Parathyroid adenoma (tissue), 2 donors: ENCODE measurements around the gene TEAD4.

ENCODE experiments used
- H2AFZ ChIP-seq: fragments of 300-600 bp; sonication (generic); one replicate; pipeline ENCODE4 v1.7.0; 2017; ENCODE audit warnings: antibody characterized with exemption, mild to moderate bottlenecking
- H3K27ac ChIP-seq: fragments of 300-600 bp; sonication (generic); one replicate; pipeline ENCODE4 v1.7.0; 2017
- H3K27me3 ChIP-seq: fragments of 300-600 bp; sonication (generic); one replicate; pipeline ENCODE4 v1.7.0; 2017; ENCODE audit warnings: low read length; ENCODE audit not compliant: control insufficient read depth, insufficient read depth
- H3K36me3 ChIP-seq: fragments of 300-600 bp; sonication (generic); one replicate; pipeline ENCODE4 v1.7.0; 2017; ENCODE audit warnings: low read length; ENCODE audit not compliant: control insufficient read depth, insufficient read depth
- H3K4me1 ChIP-seq: fragments of 300-600 bp; sonication (generic); one replicate; pipeline ENCODE4 v1.7.0; 2017; ENCODE audit warnings: control low read depth
- H3K4me2 ChIP-seq: fragments of 300-600 bp; sonication (generic); one replicate; pipeline ENCODE4 v1.7.0; 2017; ENCODE audit warnings: low read length
- H3K4me3 ChIP-seq: fragments of 300-600 bp; sonication (generic); one replicate; pipeline ENCODE4 v1.7.0; 2017; ENCODE audit warnings: low read depth, low read length
- H3K79me2 ChIP-seq: fragments of 300-600 bp; sonication (generic); one replicate; pipeline ENCODE4 v1.7.0; 2017; ENCODE audit warnings: control low read depth
- H3K9ac ChIP-seq: fragments of 300-600 bp; sonication (generic); one replicate; pipeline ENCODE4 v1.7.0; 2017; ENCODE audit warnings: mild to moderate bottlenecking
- H3K9me3 ChIP-seq: fragments of 300-600 bp; sonication (generic); one replicate; pipeline ENCODE4 v1.7.0; 2017; ENCODE audit warnings: low read length; ENCODE audit not compliant: control insufficient read depth
- TF ChIP-seq, protein P1 (sequence below): fragments of 300-600 bp; sonication (generic); IDR thresholded peaks from one replicate; pipeline ENCODE4 v1.7.0; 2017; ENCODE audit warnings: antibody characterized with exemption, mild to moderate bottlenecking
- donor health status: primary hyperparathyroidism.

Gene TEAD4

DNA sequence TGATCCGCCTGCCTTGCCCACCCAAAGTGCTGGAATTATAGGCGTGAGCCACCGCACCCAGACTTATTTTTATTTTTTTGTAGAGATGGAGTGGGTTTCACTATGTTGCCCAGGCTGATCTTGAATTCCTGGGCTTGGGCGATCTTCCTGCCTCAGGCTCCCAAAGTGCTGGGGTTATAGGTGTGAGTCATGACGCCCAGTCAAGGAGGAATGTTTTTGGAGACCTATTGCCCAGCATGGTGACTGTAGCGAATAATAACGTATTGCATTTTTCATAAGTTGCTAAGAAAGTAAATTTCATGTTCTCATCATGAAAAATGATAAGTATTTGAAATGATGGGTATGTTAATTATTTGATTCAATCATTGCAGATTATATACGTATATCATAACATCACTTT is 46.5 kb downstream of the TEAD4 start:
- no peaks in the 10 kb centered on the region for H3K4me1 ChIP-seq
- H3K27ac ChIP-seq = no peak overlapping the region
- no peaks in the 10 kb centered on the region for H3K79me2 ChIP-seq
- no peaks in the 10 kb centered on the region for H3K9me3 ChIP-seq
- no peaks in the 10 kb centered on the region for H3K36me3 ChIP-seq
- no peak overlapping the region for H3K4me2 ChIP-seq
- no peak overlapping the region for H3K9ac ChIP-seq
- TF ChIP-seq, protein P1, sequence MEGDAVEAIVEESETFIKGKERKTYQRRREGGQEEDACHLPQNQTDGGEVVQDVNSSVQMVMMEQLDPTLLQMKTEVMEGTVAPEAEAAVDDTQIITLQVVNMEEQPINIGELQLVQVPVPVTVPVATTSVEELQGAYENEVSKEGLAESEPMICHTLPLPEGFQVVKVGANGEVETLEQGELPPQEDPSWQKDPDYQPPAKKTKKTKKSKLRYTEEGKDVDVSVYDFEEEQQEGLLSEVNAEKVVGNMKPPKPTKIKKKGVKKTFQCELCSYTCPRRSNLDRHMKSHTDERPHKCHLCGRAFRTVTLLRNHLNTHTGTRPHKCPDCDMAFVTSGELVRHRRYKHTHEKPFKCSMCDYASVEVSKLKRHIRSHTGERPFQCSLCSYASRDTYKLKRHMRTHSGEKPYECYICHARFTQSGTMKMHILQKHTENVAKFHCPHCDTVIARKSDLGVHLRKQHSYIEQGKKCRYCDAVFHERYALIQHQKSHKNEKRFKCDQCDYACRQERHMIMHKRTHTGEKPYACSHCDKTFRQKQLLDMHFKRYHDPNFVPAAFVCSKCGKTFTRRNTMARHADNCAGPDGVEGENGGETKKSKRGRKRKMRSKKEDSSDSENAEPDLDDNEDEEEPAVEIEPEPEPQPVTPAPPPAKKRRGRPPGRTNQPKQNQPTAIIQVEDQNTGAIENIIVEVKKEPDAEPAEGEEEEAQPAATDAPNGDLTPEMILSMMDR = no peak
- H3K4me3 ChIP-seq = no peak overlapping the region
- H3K27me3 ChIP-seq = no peaks in the 10 kb centered on the region
- H2AFZ ChIP-seq = no peak overlapping the region

DNA sequence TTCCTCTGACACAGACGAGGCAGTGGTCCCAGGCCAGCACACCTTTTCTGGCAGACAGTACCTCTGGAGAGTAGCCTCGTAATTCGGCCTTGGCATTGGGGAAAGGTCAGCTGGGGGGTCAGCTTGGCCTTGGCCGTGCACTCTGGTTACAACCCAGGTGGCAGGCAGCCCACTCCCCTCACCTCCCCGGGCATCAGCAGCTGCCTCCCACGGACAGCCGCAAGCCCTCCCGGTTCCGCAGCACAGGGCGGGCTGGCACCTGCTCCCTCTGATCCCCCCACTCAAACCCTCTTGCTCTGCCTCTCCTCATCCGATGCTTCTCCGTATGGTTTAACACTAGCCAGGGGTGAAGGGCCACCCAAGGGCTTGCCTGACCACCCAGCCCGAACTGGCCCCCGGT is 50.6 kb downstream of the TEAD4 start:
- no peak overlapping the region for H2AFZ ChIP-seq
- no peak overlapping the region for H3K4me3 ChIP-seq
- H3K9ac ChIP-seq = no peak overlapping the region
- H3K27me3 ChIP-seq = no peaks in the 10 kb centered on the region
- H3K4me2 ChIP-seq = no peak overlapping the region
- H3K27ac ChIP-seq = no peak overlapping the region
- TF ChIP-seq, protein P1 = no peak
- no peaks in the 10 kb centered on the region for H3K9me3 ChIP-seq
- no peaks in the 10 kb centered on the region for H3K36me3 ChIP-seq
- no peaks in the 10 kb centered on the region for H3K79me2 ChIP-seq
- H3K4me1 ChIP-seq = no peaks in the 10 kb centered on the region

DNA sequence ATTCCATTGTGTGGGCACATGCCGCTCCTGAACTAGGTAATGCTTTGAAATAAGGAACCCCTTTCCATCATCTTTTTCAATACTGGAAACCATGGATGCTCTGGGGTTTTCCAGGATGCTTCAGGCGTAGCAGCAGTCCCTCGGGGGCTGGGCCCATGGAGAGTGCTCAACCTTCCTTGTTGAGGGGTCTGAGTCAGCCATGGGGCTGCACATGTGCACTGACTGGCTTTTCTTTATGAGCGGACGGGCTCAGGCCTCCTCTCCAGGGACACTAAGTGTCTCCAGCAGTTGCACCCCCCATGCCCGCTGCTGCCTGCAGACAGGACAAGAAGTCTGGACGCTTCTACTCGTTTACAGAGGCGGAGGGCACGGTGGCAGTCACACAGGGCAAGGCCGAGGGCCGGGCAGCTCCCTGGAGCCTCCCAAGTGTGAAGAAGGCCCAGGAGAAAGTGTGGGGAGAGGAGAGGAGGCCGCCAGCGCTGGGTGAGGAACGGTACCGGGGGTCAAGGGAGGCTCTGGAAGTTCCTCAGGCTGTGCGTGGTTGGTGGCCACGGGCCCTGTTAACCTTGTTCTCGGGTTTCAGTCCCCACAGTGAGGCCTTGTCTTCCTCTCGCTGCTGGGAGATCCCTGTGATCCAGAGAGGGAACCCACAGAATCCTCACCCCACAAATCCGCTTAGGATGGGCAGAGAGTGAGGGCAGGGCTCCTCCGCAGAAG is 51.2 kb downstream of the TEAD4 start:
- no peaks in the 10 kb centered on the region for H3K36me3 ChIP-seq
- no peaks in the 10 kb centered on the region for H3K79me2 ChIP-seq
- H3K27me3 ChIP-seq = no peaks in the 10 kb centered on the region
- no peaks in the 10 kb centered on the region for H3K4me1 ChIP-seq
- H3K4me2 ChIP-seq = no peak overlapping the region
- no peak overlapping the region for H3K4me3 ChIP-seq
- H3K9ac ChIP-seq = no peak overlapping the region
- no peak overlapping the region for H3K27ac ChIP-seq
- no peak overlapping the region for H2AFZ ChIP-seq
- no peaks in the 10 kb centered on the region for H3K9me3 ChIP-seq
- TF ChIP-seq, protein P1 = no peak

DNA sequence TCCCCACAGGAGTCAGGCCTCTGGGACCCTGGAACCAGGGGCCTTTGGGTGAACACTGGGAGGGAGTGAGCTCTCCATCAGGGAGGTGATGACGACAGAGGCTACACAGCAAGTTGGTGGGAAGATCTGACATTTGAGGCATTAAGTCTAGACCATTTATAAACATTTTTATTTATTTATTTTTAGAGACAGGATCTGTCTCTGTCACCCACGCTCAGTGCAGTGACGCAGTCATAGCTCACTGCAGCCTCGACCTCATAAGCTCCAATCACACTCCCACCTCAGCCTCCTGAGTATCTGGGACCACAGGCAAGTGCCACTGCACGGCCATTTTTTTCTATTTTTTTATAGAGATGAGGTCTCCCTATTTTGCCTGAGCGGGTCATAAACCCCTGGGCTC is 53.6 kb downstream of the TEAD4 start:
- Histone ChIP-seq H3K4me1 (no peaks in the 10 kb centered on the region), H2AFZ (no peak overlapping the region), H3K9ac (no peak overlapping the region), H3K27me3 (no peaks in the 10 kb centered on the region), H3K9me3 (no peaks in the 10 kb centered on the region), H3K79me2 (no peaks in the 10 kb centered on the region), H3K36me3 (no peaks in the 10 kb centered on the region), H3K4me3 (no peak overlapping the region), H3K4me2 (no peak overlapping the region), H3K27ac (no peak overlapping the region)
- TF ChIP-seq, protein P1 = no peak

DNA sequence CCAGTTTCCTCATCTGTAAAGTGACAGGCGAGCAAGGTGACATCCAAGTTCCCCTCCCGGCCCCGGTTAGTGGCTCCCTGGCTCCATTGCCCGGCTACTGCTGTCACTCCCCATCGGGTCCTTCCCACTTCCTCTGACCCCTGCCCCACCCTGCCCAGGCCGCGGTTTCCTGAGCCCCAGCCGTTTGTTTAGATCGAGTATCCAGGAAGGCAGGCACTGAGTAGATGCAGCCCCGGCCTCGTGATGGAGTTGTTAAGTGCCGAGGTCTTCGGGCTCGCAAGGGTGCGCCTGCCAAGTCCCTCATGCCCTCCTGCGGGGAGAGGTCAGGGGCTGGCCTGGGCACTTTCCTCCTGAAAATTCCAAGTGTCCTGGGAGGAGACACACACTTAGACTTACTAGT is 55.4 kb downstream of the TEAD4 start:
- H3K9me3 ChIP-seq = no peaks in the 10 kb centered on the region
- H3K4me2 ChIP-seq = no peak overlapping the region
- H3K27me3 ChIP-seq = no peaks in the 10 kb centered on the region
- no peaks in the 10 kb centered on the region for H3K36me3 ChIP-seq
- no peaks in the 10 kb centered on the region for H3K4me1 ChIP-seq
- H3K79me2 ChIP-seq = no peaks in the 10 kb centered on the region
- no peak overlapping the region for H3K27ac ChIP-seq
- H2AFZ ChIP-seq = no peak overlapping the region
- no peak overlapping the region for H3K4me3 ChIP-seq
- TF ChIP-seq, protein P1 = no peak
- H3K9ac ChIP-seq = no peak overlapping the region
